T-helper 2 cell (primary cell): ENCODE data around the gene CELF4.

Source experiments
- DNase-seq, 5 experiments: peaks; one replicate each; pipeline versions ENCODE4 v3.0.0 to v3.0.0-alpha.2; 2012 to 2022

CELF4 gene

GRCh38 chr18:37339701-37340215 lies 225.8 kb downstream of the CELF4 start:
- DNase-seq, result no peak

DNA sequence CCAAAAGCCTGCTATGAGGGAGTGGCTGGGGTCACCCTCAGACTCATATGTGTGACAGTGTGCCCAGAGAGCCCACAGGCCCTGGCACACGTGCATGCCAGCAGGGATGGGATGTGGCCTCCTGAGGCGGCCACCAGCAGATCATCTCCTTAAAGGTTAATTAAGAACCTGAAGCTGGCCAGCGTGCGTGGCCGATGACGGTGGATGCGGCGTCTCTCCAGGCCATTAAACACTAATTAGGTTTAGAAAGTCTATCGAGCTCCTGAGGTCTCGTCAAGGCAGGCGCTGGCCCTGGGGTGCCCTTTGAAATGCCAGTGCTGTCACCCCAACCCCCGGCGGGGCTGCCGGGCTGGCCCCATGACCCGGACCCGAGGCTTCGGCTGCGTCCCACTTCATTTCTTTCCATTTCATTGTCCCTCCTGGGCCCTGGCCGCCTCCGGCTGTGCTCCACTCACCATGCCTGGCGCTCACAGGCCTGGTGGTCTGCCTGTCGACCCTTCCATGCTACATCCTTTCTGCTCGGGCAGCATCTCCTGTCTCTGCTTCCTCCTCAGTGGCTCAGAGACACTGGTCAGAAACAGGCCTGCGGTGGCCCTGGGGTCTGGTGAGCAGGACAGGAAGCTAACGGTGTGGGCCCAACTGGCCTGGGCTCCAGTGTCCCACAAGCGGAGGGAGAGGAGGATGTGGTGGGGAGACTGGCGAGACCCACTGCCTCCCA lies 228.9 kb downstream of the CELF4 start:
- no peak for DNase-seq

- no peak for DNase-seq
Observed at GRCh38 chr18:37335409-37335736, 230.2 kb downstream of the CELF4 start.

GRCh38 chr18:37334631-37335408 lies 230.8 kb downstream of the CELF4 start:
- DNase-seq, result no peak

DNA sequence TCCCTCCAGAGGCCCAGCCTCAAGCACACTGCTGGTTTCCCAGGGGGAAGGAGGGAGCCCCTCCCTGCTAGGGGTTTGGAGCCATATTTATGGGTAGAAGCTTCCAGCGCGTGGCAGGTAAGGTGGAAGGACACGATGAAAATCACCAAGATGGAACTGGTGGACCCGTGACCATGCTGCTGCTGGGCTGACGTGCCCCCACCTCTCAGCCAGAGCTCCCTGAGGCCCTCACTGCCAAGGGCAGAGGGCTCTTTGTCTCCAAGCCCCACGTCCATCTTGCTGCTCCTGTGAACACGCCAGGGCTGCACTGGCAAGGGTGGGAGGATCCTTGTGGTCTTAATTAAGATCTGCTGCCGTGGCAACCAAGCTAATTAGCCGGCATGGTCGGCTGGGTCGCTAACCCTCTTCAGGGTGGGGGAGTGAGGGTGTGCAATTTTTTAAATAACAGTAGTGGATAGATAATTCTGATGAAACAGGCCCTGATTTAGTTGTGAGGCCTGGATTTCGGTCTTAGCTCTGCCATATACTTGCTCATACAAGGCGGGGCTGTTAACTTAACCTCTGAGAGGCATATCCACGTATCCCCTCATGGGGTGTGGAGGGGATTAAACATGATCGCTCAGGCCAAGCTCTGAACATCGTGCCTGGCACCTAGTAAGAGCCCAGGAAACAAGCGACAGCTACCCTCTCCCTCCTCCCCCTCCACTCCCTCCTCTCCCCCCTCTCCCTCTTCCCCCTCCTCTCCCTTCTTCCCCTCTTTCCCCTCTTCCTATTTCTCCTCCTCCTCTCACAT lies 232.8 kb downstream of the CELF4 start:
- no peak for DNase-seq

DNA sequence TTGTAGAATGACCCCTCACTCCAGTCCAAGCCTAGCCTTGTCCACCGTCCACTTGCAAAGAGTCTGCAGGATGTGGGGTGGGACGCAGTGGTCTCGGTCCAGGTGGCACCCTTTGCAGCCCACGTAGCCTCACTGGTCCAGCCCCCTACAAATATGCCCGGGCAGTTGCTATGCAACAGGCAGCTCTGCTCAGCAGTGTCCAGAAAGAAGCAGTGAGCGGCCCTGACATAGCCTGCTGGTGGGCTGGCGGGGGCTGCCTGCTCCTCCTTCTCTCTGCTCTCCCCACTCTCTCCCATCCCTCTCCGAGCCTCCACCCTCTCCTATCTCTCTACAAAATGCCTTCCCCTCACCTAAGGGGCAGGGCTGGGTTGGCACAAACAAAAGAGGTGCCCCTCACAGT lies 233.4 kb downstream of the CELF4 start:
- DNase-seq, result no peak

GRCh38 chr18:37330173-37330572 lies 235.4 kb downstream of the CELF4 start:
- no peak for DNase-seq

DNA sequence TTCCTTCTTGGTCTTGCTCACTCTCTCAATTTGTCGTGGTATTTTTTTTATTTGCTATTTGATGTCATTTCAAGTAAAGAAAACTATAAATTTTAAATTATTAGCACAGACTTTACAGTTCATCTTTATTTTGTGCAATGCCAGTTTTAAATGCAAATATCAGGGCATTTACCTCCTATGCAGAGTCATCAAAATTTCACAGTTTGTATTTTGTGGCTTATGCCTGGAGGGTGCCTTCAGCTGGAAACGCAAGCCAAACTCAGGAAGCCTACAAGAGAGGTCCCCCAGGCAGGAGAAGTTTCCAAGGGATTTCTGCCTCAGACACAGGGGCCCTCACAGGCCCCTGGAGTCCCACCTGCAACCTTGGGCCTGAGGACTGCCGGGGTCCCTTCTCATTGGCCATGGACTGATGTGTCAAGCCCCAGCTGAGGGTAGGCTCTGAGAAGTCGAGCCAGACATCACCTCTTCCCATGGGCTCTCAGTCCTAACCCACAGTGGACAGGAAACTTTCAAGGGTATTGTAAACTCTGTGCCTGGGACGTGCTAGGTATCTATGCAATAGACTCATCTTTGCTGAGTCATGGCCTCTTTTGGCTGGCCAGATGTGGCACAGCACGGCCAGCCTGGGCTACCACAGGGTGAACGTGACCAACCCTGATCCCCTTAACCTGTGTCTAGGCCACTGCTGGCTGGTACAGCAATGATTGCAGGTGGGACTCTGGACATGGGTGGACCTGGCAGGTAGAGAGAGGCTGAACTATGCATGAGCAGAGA lies 236.5 kb downstream of the CELF4 start:
- no peak for DNase-seq

DNA sequence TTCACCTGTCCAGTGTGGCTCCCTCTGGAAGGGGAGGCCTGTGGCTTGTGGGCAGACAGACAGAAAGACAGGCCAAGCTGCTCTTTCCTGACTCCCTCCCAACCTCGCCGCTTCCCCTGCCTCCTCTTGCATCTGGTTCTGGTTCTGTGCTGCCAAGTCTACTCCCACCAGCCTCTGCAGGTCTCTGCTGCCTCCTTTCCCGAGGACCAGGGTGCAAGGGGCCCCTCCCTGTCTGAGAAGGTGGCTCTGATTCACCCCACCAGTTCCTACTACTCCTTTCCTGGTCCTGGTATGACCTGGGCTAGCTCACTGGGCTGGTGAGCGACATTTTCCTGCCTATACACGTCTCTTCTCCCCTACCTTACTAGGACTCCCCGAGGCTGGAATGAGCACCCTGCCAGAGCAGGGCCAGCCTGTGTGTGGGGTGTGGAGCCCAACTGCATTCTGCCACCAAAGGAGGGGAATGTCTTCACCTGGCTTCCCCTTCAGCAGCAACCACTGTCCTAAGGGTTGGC lies 238.5 kb downstream of the CELF4 start:
- no peak for DNase-seq

DNA sequence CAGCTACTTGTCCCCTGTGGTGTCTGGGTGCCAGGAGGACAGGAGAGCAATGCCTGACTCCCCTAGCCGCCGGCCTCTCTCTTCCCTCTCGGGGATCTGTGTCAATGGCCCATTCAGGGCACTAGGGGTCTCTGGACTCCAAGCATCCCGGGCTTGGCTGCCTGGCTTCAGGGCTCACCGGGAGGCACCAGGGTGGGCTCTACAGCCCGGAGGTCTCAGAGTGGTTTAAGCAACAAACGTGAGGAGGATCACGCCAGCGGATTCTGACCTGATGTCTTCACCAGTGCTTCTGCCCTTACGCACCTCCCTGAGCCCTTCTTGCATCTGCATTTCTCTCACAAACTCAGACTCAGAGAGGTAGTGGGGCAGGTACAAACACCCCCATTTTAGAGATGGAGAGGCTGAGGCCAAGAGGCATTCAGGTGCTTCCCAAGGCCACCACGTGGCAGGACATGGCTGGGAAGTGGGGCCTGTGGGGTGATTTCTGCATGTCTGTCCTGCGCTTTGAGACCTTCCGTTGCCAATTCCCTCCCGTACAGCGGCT lies 243.0 kb downstream of the CELF4 start:
- peak in 1 of 5 experiments; percentile 15 for DNase-seq

DNA sequence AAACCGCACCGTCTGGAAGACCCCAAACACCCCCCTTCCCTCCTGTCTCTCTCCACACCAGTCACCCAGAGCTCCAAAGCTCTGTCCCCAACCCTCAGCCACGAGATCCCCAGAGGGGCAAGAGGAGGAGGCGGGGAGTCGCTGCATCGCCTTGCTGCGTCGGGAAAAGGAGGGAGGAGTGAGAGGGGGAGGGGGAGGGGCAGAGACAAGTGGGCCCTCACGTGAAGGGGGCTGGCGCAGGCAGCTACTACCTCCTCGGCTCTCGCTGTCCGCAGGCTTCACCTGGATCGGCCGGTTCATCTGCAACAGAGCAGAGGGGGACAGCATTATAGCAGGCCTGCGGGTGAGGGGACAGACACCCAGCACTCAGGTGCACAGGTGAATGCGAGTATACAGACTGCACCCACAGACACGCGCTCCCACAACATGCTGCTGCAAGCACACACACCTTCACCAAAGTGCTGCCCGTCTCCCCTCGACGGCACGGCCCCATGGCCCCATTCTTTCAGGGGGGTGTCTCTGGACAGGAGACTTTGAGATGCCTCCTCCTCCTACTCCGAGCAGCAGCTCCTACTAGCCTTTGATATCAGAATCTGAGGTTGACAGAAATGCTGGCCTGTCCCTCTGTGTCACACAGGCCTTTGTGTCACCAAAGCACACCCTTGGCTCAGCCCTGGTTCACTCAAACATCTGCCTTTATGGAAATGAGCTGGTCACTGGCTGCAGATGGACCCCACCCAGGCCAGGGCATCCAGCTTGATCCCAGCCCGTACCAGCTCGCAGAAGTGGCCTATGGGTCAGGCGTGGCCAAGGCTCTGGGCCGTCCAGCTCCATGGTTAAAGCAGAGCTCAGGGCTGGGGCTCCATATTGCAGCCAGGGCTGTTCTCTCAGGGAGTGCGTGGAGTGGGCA lies 243.8 kb downstream of the CELF4 start:
- DNase-seq, result no peak

GRCh38 chr18:37320317-37320716 lies 245.3 kb downstream of the CELF4 start:
- DNase-seq, result no peak

DNA sequence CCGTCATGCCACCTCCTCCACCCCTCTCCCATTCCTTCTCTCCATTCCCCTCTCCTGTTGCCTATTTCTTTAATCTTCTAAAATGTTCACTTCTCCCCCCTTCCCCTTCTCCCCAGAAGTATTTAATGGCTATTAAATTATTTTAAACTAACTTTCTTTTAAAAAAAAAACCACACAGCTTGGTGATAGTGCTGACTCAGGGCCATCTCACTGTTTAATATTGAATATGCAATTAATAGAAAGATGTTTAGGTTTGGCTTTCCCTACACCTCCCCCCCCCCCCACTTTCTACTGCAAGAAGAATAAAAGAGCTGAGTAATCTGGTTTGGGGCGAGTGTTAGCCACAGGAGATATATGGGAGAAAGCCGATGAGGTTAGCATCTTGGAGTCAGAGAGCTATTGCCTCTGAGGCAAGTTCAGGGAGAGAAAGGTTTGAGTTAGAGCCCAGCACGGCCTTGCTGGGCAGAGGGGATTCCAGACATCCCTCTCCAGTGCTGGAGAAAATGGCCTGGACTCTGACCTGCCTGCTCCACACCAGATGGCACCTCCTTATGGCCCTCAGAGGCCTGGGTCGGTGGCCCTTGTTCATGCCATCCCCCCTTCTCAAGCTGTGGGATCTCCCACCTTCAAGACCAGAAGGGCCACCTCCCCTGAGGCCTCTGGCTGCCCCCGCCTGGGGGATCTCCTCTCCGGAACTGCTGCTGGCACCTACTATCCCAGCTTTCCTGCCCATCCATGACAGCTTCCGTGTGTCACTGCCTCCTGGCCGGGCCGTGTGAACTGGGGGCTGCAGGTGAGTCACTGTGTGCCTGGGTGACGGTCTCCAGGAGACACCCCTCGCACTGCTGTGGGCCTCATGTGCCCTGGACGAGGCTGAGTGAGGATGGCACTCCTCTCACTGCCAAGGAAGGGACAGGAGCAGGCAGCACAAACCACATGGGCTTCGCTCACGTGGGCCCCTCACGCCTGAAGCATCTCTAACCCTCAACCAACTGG lies 246.9 kb downstream of the CELF4 start:
- DNase-seq, result no peak

DNA sequence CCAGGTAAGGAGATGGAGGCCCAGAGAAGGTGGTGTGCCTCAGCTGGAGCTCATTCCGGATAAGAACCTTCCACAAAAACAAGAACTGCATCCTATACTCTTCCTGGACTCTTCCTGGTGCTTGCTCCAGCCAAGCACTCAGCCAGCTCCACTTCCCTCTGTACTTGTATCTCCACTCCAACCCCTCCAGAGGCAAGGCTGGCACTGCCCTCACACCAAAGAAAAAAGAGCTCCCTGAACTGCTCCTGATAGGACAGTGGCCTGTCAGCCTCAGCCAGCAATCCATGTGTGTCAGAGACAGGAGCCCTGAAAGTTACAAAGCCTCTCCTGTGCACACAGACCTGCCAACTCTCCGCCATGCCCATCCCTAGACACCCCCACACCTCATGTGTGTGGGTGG lies 248.1 kb downstream of the CELF4 start:
- DNase-seq, result no peak

DNA sequence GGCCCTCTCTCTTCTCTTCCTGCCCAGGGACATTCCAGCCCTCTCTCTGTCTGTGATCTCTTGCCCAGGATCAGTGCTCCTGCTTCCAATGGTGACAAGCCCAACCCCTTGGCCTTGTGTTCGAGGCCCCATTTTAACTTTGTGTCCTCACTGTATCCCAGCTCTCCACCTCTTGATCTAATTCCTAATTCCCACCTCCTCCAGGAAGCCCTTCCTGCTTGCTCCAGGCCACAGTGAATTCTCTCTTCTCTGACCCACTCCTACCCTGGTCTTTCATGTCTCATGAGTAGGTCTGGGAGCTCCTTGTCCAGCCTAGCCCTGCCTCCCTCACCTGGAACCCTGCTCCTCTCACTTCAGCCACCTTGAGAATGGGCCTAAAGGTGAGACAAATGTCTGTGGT lies 249.1 kb downstream of the CELF4 start:
- no peak for DNase-seq

DNA sequence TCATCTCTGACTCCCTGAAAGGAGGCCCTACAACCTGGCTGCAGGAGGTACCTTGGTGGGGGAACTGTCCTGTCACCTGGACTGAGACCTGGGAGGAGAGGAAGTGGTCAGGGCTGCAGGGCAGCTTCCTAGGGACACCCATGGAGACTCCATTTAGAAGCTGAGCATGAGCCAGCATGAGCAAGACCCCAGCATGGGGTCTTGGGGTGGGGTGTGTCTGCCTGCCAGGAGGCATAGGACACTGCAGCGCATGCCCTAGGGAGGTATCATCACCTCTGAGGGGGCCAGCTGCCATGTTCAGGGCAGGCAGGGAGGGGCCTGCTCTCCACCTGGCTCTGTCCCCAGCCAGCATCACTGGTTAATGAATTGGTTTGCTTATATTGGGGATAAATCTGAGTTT lies 249.7 kb downstream of the CELF4 start:
- no peak for DNase-seq

DNA sequence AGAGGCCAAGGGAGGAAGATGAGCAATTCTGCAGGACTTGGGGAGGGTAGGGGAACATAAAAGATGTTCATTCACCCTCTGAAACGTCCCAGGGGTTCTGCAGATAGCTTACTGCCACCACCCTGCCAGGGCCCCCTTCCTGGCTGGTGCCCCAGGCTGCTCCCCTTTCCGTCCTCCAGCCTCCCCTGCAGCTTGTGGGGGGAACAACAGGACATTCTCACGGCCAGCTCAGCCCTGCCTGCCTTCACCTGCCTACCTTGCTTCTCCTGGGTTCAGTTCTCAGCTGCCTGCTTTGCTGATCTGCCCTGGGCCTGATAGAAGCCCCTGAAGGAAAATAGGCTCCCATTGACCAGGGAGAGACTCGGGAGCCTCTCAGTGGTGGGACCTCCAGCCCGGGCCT lies 251.1 kb downstream of the CELF4 start:
- DNase-seq, result no peak

GRCh38 chr18:37313624-37314023 lies 252.0 kb downstream of the CELF4 start:
- DNase-seq, result no peak

DNA sequence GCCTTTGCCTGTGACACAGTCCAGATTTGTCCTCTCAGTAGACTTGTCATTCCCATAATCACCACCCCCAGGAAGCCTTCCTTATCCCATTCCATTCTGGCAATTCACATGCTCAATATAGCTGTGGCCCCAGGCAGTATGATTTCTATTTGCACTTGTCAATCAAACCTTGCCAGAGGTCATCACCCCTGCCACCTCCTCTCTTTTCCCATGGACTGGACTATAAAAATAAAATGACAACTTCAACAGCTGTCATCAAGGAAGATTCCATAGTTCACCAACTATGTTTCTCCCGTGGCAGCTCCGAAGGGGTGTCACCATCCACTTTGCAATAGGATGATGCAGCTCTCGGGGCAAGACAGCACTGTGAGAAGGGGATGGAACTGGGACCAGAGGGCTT lies 255.7 kb downstream of the CELF4 start:
- no peak for DNase-seq

DNA sequence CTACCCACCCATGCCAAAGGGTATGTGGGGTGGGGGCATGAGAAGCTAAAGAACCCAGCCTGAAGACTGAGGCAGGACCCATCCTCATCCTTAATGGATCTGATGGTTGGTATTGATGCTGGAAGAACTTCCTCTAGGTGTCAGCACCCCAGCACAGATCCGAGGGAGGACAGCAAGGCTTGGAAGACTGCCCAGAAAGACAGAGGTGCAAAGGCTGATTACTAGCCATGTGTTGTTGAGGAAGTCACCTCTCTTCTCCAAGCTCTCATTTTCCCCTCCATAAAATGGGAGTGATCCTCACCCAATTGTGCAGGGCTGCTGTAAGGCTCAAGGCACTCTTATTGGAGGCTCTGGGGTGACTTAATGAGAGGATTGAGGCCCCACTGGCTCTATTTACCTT lies 256.5 kb downstream of the CELF4 start:
- DNase-seq, result no peak
